A549 (cell line): Measurements from ENCODE around the gene BRAF. TPM values are rescaled to one million over a fixed set of nuclear protein-coding genes. Genes with fewer than 3 reads are reported as not detected.

Source experiments
- ATAC-seq, 2 experiments: fragments of 200-7000 bp in 1 of 2; fragments of >200 bp in 1 of 2; cut with Nextera tagmentation in 1 of 2; cut with Tn5 transposase in 1 of 2; 3 replicates each; pipeline versions ENCODE4 v1.8.0 to v1.9.1; 2018 to 2020; ENCODE audit warnings: mild to moderate bottlenecking in 1 of 2, moderate library complexity in 1 of 2
- CTCF ChIA-PET: fragments of 300-600 bp; sonication (Branson Sonifier 250); formaldehyde crosslinking; extraction: SDS; loops from one replicate; lab custom pipeline; 2021; ENCODE audit warnings: antibody characterized with exemption, inconsistent platforms; lab: Yijun Ruan, JAX
- POLR2A ChIA-PET: fragments of 350-600 bp; formaldehyde crosslinking; extraction: SDS; loops from one replicate; lab custom pipeline; 2021; ENCODE audit warnings: antibody characterized with exemption, inconsistent platforms; lab: Yijun Ruan, JAX
- DNase-seq, 2 experiments: peaks; one replicate each; pipeline versions ENCODE4 v3.0.0 to v3.0.0-alpha.2; 2011 to 2016; ENCODE audit warnings: low read depth in 1 of 2, low spot score in 1 of 2
- FAIRE-seq: peaks from 2 replicates; lab custom pipeline; 2011; peaks lifted over from hg19 to GRCh38; lab: Jason Lieb, UNC
- H3K27ac ChIP-seq, 2 experiments: fragments of >200 bp; sonication (Bioruptor Twin); formaldehyde crosslinking; 3 replicates each; pipeline ENCODE4 v1.5.1; 2016 to 2017
- H3K4me1 ChIP-seq: fragments of >200 bp; sonication (Bioruptor Twin); formaldehyde crosslinking; 3 replicates; pipeline ENCODE4 v1.6.1; 2016
- H3K4me2 ChIP-seq: fragments of >200 bp; sonication (Bioruptor Twin); formaldehyde crosslinking; 3 replicates; pipeline ENCODE4 v1.6.1; 2016
- H3K4me3 ChIP-seq: fragments of >200 bp; sonication (Bioruptor Twin); formaldehyde crosslinking; 3 replicates; pipeline ENCODE4 v1.5.1; 2016
- H3K9me3 ChIP-seq: fragments of >200 bp; sonication (Bioruptor Twin); formaldehyde crosslinking; 3 replicates; pipeline ENCODE4 v1.6.1; 2016
- ATOH8 ChIP-seq: fragments of 250-450 bp; sonication (Bioruptor Pico); IDR thresholded peaks from 2 replicates; pipeline ENCODE4 v1.5.0; 2020; ENCODE audit warnings: low read depth, mild to moderate bottlenecking, moderate library complexity
- BHLHE40 ChIP-seq: IDR thresholded peaks from 2 replicates; pipeline ENCODE4 v1.6.1; 2012; ENCODE audit warnings: low read depth, low read length, inconsistent platforms
- CBX2 ChIP-seq: fragments of 200-600 bp; sonication (generic); IDR thresholded peaks from 2 replicates; pipeline ENCODE4 v1.6.1; 2016; ENCODE audit warnings: low read depth, mild to moderate bottlenecking, borderline replicate concordance
- CEBPB ChIP-seq, 2 experiments: fragments of >200 bp in 1 of 2; sonication (Bioruptor Twin) in 1 of 2; formaldehyde crosslinking in 1 of 2; IDR thresholded peaks; 2 replicates each; pipeline ENCODE4 v1.6.1; 2012 to 2016
- CTCF ChIP-seq: fragments of >200 bp; sonication (Bioruptor Twin); formaldehyde crosslinking; IDR thresholded peaks from 3 replicates; pipeline ENCODE4 v1.5.1; 2016
- EP300 ChIP-seq, 2 experiments: fragments of >200 bp; sonication (Bioruptor Twin); formaldehyde crosslinking; IDR thresholded peaks; 2 replicates in 1 of 2; 3 replicates in 1 of 2; pipeline ENCODE4 v1.6.1; 2016 to 2017
- FOSL2 ChIP-seq, 2 experiments: fragments of 450-650 bp in 1 of 2; fragments of >200 bp in 1 of 2; sonication (Bioruptor Twin) in 1 of 2; formaldehyde crosslinking; IDR thresholded peaks; 2 replicates each; pipeline versions ENCODE4 v1.5.0 to v1.6.1; 2016 to 2020; ENCODE audit warnings: mild to moderate bottlenecking in 1 of 2, moderate library complexity in 1 of 2
- GATA3 ChIP-seq: IDR thresholded peaks from 2 replicates; pipeline ENCODE4 v1.6.1; 2012; ENCODE audit warnings: borderline replicate concordance
- HOXA7 ChIP-seq: fragments of 250-450 bp; sonication (Bioruptor Pico); IDR thresholded peaks from 2 replicates; pipeline ENCODE4 v1.5.0; 2020; ENCODE audit warnings: mild to moderate bottlenecking, moderate library complexity
- HOXB13 ChIP-seq: fragments of 250-450 bp; sonication (Bioruptor Pico); IDR thresholded peaks from 2 replicates; pipeline ENCODE4 v1.5.0; 2020; ENCODE audit warnings: low read depth, mild to moderate bottlenecking, moderate library complexity
- HOXB5 ChIP-seq: fragments of 250-450 bp; sonication (Bioruptor Pico); IDR thresholded peaks from 2 replicates; pipeline ENCODE4 v1.5.0; 2020; ENCODE audit warnings: mild to moderate bottlenecking, moderate library complexity
- KDM1A ChIP-seq: fragments of 200-600 bp; sonication (generic); IDR thresholded peaks from 2 replicates; pipeline ENCODE4 v1.6.1; 2016; ENCODE audit warnings: low read depth, mild to moderate bottlenecking
- KDM5A ChIP-seq: fragments of 200-600 bp; sonication (generic); IDR thresholded peaks from 2 replicates; pipeline ENCODE4 v1.6.1; 2016; ENCODE audit warnings: antibody characterized with exemption, mild to moderate bottlenecking
- MAFK ChIP-seq: fragments of 450-650 bp; IDR thresholded peaks from 2 replicates; pipeline ENCODE4 v1.6.1; 2014; ENCODE audit not compliant: partially characterized antibody
- NFE2L2 ChIP-seq: fragments of 150-350 bp; conservative IDR thresholded peaks from 2 replicates; pipeline ENCODE4 v1.6.1; 2014; ENCODE audit warnings: low read length
- NR3C1 ChIP-seq: fragments of >200 bp; sonication (Bioruptor Twin); formaldehyde crosslinking; IDR thresholded peaks from 3 replicates; pipeline ENCODE4 v1.6.1; 2017
- PHF8 ChIP-seq: fragments of 200-600 bp; sonication (generic); IDR thresholded peaks from 2 replicates; pipeline ENCODE4 v1.6.1; 2016; ENCODE audit warnings: low read depth, mild to moderate bottlenecking, antibody characterized with exemption, moderate library complexity, borderline replicate concordance
- RAD21 ChIP-seq, 2 experiments: fragments of >200 bp in 1 of 2; sonication (Bioruptor Twin) in 1 of 2; formaldehyde crosslinking in 1 of 2; IDR thresholded peaks in 1 of 2; conservative IDR thresholded peaks in 1 of 2; 2 replicates in 1 of 2; 3 replicates in 1 of 2; pipeline ENCODE4 v1.6.1; 2012 to 2018; ENCODE audit warnings: inconsistent platforms in 1 of 2
- RCOR1 ChIP-seq: fragments of 150-350 bp; IDR thresholded peaks from 2 replicates; pipeline ENCODE4 v1.6.1; 2014; ENCODE audit warnings: antibody characterized with exemption, low read length, low read depth
- SMC3 ChIP-seq: fragments of >200 bp; sonication (Bioruptor Twin); formaldehyde crosslinking; IDR thresholded peaks from 3 replicates; pipeline ENCODE4 v1.6.1; 2018; ENCODE audit warnings: inconsistent platforms
- SREBF2 ChIP-seq: fragments of 450-650 bp; IDR thresholded peaks from 2 replicates; pipeline ENCODE4 v1.6.1; 2014; ENCODE audit warnings: mild to moderate bottlenecking, moderate library complexity
- ZC3H11A ChIP-seq: fragments of 450-650 bp; IDR thresholded peaks from 2 replicates; pipeline ENCODE4 v1.6.1; 2014; ENCODE audit warnings: antibody characterized with exemption, mild to moderate bottlenecking
- ZFP36 ChIP-seq: fragments of 450-650 bp; IDR thresholded peaks from 2 replicates; pipeline ENCODE4 v1.6.1; 2014; ENCODE audit warnings: borderline replicate concordance; ENCODE audit not compliant: partially characterized antibody
- ZSCAN20 ChIP-seq: fragments of 250-450 bp; sonication (Bioruptor Pico); IDR thresholded peaks from 2 replicates; pipeline ENCODE4 v1.8.0; 2022; ENCODE audit warnings: mild to moderate bottlenecking, moderate library complexity
- WGBS: methylation state at CpG from one replicate; pipeline ENCODE4 v1.1.6; 2017; ENCODE audit errors: missing lambda C conversion rate; 5-methylcytosine and 5-hydroxymethylcytosine counted together
- polyA plus RNA-seq, 4 experiments: library from polyadenylated mRNA; depleted of rRNA in 3 of 4; stranded (reverse); fragments of >200 nt; fragmentation: RNase III in 1 of 4; extraction: RNeasy Plus Mini Kit Qiagen cat#74134 plus additional on column Dnase treatment in 1 of 4; gene quantifications; 2 replicates in 3 of 4; 3 replicates in 1 of 4; pipeline ENCODE4 v1.2.3, GENCODE V29; 2011 to 2017
- TF ChIP-seq, protein P1 (sequence below): fragments of 150-350 bp; IDR thresholded peaks from 2 replicates; pipeline ENCODE4 v1.6.1; 2014; ENCODE audit warnings: low read depth, mild to moderate bottlenecking, low read length
- TF ChIP-seq, protein P2 (sequence below): fragments of >200 bp; sonication (Bioruptor Twin); formaldehyde crosslinking; IDR thresholded peaks from 2 replicates; pipeline ENCODE4 v1.6.1; 2016

The BRAF gene
- polyA plus RNA-seq, 2 of the 4 experiments (the other 2 are of a cell fraction) = 6.1 to 19.7 TPM

DNA sequence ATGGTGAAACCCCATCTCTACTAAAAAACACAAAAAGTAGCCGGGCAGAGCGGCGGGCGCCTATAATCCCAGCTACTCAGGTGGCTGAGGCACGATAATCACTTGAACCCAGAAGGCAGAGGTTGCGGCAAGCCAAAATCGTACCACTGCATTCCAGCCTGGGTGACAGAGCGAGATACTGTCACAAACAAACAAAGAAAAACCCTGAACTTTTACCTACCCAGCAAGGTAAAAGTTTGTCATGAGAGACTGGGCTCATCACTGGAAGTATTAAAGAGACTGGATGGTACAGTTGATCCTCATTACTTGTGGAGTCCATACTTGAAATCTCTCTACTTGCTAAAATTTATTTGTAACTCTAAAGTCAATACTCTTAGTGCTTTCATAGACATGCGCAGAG lies 114.3 kb downstream of the BRAF start:
- CTCF ChIA-PET = interaction anchor here (0.6 to 3.4 kb wide), 34 partner anchors 9 to 837 kb away, joined by 3 to 32 read pairs (median 4); partner anchors contain the start of genes BRAF and MRPS33
- DNase-seq = no peak
- H3K4me3 ChIP-seq = no peak overlapping the region
- TF ChIP-seq HOXA7 (CRISPR knock-in tag) (no peak), ZC3H11A (no peak), KDM5A (no peak), NR3C1 (no peak), GATA3 (no peak), FOSL2 (IDR thresholded peaks at IDR 0.05) (no peak), FOSL2 (CRISPR knock-in tag; IDR thresholded peaks at IDR 0.05) (no peak), PHF8 (no peak), SMC3 (no peak), EP300 (IDR thresholded peaks at IDR 0.05) (no peak), KDM1A (no peak), CEBPB (IDR thresholded peaks at IDR 0.05) (no peak), MAFK (no peak), BHLHE40 (no peak), ZSCAN20 (CRISPR knock-in tag) (no peak), CBX2 (no peak), RAD21 (conservative IDR thresholded peaks at IDR 0.05 in 1 of 2, IDR thresholded peaks at IDR 0.05 in 1 of 2) (no peak), HOXB13 (CRISPR knock-in tag) (no peak)
- TF ChIP-seq, protein P1, sequence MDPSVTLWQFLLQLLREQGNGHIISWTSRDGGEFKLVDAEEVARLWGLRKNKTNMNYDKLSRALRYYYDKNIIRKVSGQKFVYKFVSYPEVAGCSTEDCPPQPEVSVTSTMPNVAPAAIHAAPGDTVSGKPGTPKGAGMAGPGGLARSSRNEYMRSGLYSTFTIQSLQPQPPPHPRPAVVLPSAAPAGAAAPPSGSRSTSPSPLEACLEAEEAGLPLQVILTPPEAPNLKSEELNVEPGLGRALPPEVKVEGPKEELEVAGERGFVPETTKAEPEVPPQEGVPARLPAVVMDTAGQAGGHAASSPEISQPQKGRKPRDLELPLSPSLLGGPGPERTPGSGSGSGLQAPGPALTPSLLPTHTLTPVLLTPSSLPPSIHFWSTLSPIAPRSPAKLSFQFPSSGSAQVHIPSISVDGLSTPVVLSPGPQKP = no peak
- TF ChIP-seq, all 56 proteins: peak for 0
- FAIRE-seq (no peak), ATAC-seq (no peak)
- Histone ChIP-seq H3K27ac (no peak overlapping the region), H3K9me3 (no peaks in the 10 kb centered on the region), H3K4me1 (no peaks in the 10 kb centered on the region), H3K4me2 (no peak overlapping the region)
- POLR2A ChIA-PET = interaction anchor here (1.1 to 2.0 kb wide), 2 partner anchors 114 to 204 kb away, joined by 5 to 15 read pairs; partner anchors contain the start of genes BRAF and MRPS33
- 83% methylated on average over 9 of the region's 9 CpGs for WGBS

GRCh38 chr7:140778975-140779374 lies 145.8 kb downstream of the BRAF start:
- H3K4me2 ChIP-seq = no peak overlapping the region
- no peak overlapping the region for H3K27ac ChIP-seq
- no peaks in the 10 kb centered on the region for H3K4me1 ChIP-seq
- DNase-seq (no peak), FAIRE-seq (no peak), ATAC-seq (no peak)
- WGBS = 84% methylated on average over 2 of the region's 2 CpGs
- no peaks in the 10 kb centered on the region for H3K9me3 ChIP-seq
- TF ChIP-seq NFE2L2 = no peak
- TF ChIP-seq HOXB5 = no peak
- no peak for TF ChIP-seq SREBF2
- TF ChIP-seq ATOH8 (CRISPR knock-in tag) = no peak
- TF ChIP-seq CEBPB (IDR thresholded peaks at IDR 0.05) = no peak
- TF ChIP-seq ZFP36 = no peak
- TF ChIP-seq BHLHE40 = no peak
- TF ChIP-seq KDM1A = no peak
- TF ChIP-seq, protein P2, sequence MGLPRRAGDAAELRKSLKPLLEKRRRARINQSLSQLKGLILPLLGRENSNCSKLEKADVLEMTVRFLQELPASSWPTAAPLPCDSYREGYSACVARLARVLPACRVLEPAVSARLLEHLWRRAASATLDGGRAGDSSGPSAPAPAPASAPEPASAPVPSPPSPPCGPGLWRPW = no peak
- TF ChIP-seq CTCF = no peak
- TF ChIP-seq EP300 (IDR thresholded peaks at IDR 0.05) = no peak
- TF ChIP-seq RCOR1 = no peak
- no peak for TF ChIP-seq NR3C1
- H3K4me3 ChIP-seq = no peak overlapping the region
- CTCF ChIA-PET = no interaction called here
- POLR2A ChIA-PET = no interaction called here
